ENCODE data around the gene KCNAB3.

The KCNAB3 gene

GRCh38 chr17:7882068-7882467, 47.6 kb downstream of the KCNAB3 start:
- TF ChIP-seq FOXM1 (IDR thresholded peaks at IDR 0.05; ENCODE audit: borderline replicate concordance, low read depth) (no peak), YY1 (IDR thresholded peaks at IDR 0.05; ENCODE audit: low read depth) (no peak), EGR1 (IDR thresholded peaks at IDR 0.05) (no peak), CREB1 (IDR thresholded peaks at IDR 0.05; ENCODE audit: low read depth) (no peak), USF1 (IDR thresholded peaks at IDR 0.05) (no peak), ZBTB7A (IDR thresholded peaks at IDR 0.05; ENCODE audit: low read depth) (no peak), TAF1 (IDR thresholded peaks at IDR 0.05; ENCODE audit: low read depth) (no peak)

- TF ChIP-seq TCF12 (IDR thresholded peaks at IDR 0.05; ENCODE audit: low read depth), result no peak
- TF ChIP-seq ZBTB7A (IDR thresholded peaks at IDR 0.05; ENCODE audit: low read depth), result no peak
- TF ChIP-seq EGR1 (IDR thresholded peaks at IDR 0.05), result no peak
- no peak for TF ChIP-seq RAD21 (IDR thresholded peaks at IDR 0.05; ENCODE audit: low read depth)
- TF ChIP-seq EP300 (IDR thresholded peaks at IDR 0.05; ENCODE audit: borderline replicate concordance), result no peak
- TF ChIP-seq TEAD4 (IDR thresholded peaks at IDR 0.05), result no peak
- TF ChIP-seq TAF1 (IDR thresholded peaks at IDR 0.05; ENCODE audit: low read depth), result no peak
- TF ChIP-seq CREB1 (IDR thresholded peaks at IDR 0.05; ENCODE audit: low read depth), result no peak
- no peak for TF ChIP-seq CEBPB (IDR thresholded peaks at IDR 0.05)
These were observed 48.2 kb downstream of the KCNAB3 start for GRCh38 chr17:7881276-7882054.

GRCh38 chr17:7880076-7880868, 49.4 kb downstream of the KCNAB3 start:
- no peak for TF ChIP-seq TEAD4 (IDR thresholded peaks at IDR 0.05)
- no peak for TF ChIP-seq CEBPB (IDR thresholded peaks at IDR 0.05)
- TF ChIP-seq EGR1 (IDR thresholded peaks at IDR 0.05), result no peak
- TF ChIP-seq USF1 (IDR thresholded peaks at IDR 0.05), result no peak
- TF ChIP-seq MAX (IDR thresholded peaks at IDR 0.05), result no peak
- no peak for TF ChIP-seq TCF12 (IDR thresholded peaks at IDR 0.05; ENCODE audit: low read depth)

GRCh38 chr17:7878234-7878633, 51.4 kb downstream of the KCNAB3 start:
- TF ChIP-seq NFIC (IDR thresholded peaks at IDR 0.05) (no peak), TAF1 (IDR thresholded peaks at IDR 0.05; ENCODE audit: low read depth) (no peak), TEAD4 (IDR thresholded peaks at IDR 0.05) (no peak), USF1 (IDR thresholded peaks at IDR 0.05) (no peak)

GRCh38 chr17:7875804-7876370, 53.8 kb downstream of the KCNAB3 start:
- TF ChIP-seq YY1 (IDR thresholded peaks at IDR 0.05; ENCODE audit: low read depth), result no peak
- no peak for TF ChIP-seq EP300 (IDR thresholded peaks at IDR 0.05; ENCODE audit: borderline replicate concordance)
- no peak for TF ChIP-seq REST (IDR thresholded peaks at IDR 0.05; ENCODE audit: low read depth)
- TF ChIP-seq ZBTB7A (IDR thresholded peaks at IDR 0.05; ENCODE audit: low read depth), result no peak
- no peak for TF ChIP-seq EGR1 (IDR thresholded peaks at IDR 0.05)
- TF ChIP-seq USF1 (IDR thresholded peaks at IDR 0.05), result no peak
- no peak for TF ChIP-seq TAF1 (IDR thresholded peaks at IDR 0.05; ENCODE audit: low read depth)
- no peak for TF ChIP-seq NFIC (IDR thresholded peaks at IDR 0.05)
- no peak for TF ChIP-seq CREB1 (IDR thresholded peaks at IDR 0.05; ENCODE audit: low read depth)

- TF ChIP-seq REST (IDR thresholded peaks at IDR 0.05; ENCODE audit: low read depth), result no peak
- TF ChIP-seq TCF12 (IDR thresholded peaks at IDR 0.05; ENCODE audit: low read depth), result no peak
- TF ChIP-seq USF1 (IDR thresholded peaks at IDR 0.05), result no peak
- no peak for TF ChIP-seq CEBPB (IDR thresholded peaks at IDR 0.05)
- TF ChIP-seq MAX (IDR thresholded peaks at IDR 0.05), result no peak
- TF ChIP-seq EGR1 (IDR thresholded peaks at IDR 0.05), result no peak
- no peak for TF ChIP-seq ZBTB7A (IDR thresholded peaks at IDR 0.05; ENCODE audit: low read depth)
- TF ChIP-seq YY1 (IDR thresholded peaks at IDR 0.05; ENCODE audit: low read depth), result no peak
- TF ChIP-seq EP300 (IDR thresholded peaks at IDR 0.05; ENCODE audit: borderline replicate concordance), result no peak
- no peak for TF ChIP-seq FOXM1 (IDR thresholded peaks at IDR 0.05; ENCODE audit: borderline replicate concordance, low read depth)
- TF ChIP-seq NFIC (IDR thresholded peaks at IDR 0.05), result no peak
- TF ChIP-seq TEAD4 (IDR thresholded peaks at IDR 0.05), result no peak
- no peak for TF ChIP-seq TAF1 (IDR thresholded peaks at IDR 0.05; ENCODE audit: low read depth)
- no peak for TF ChIP-seq RAD21 (IDR thresholded peaks at IDR 0.05; ENCODE audit: low read depth)
- no peak for TF ChIP-seq CREB1 (IDR thresholded peaks at IDR 0.05; ENCODE audit: low read depth)
These were observed 56.6 kb downstream of the KCNAB3 start for GRCh38 chr17:7873051-7873450.
